SK-N-MC (cell line): ENCODE data around the gene SDR42E2.

Experiments
- EZH2 ChIP-seq: fragments of 200-600 bp; sonication (generic); IDR thresholded peaks from one replicate; pipeline ENCODE4 v1.6.1; 2017; ENCODE audit warnings: antibody characterized with exemption
- FOXP2 ChIP-seq: optimal IDR thresholded peaks from 2 replicates; pipeline ENCODE3; 2011; ENCODE audit warnings: mild to moderate bottlenecking, moderate library complexity; ENCODE audit not compliant: insufficient read depth; ENCODE audit errors: extremely low read length, control extremely low read depth
- POLR2AphosphoS5 ChIP-seq: IDR thresholded peaks from 2 replicates; pipeline ENCODE4 v1.6.1; 2012; ENCODE audit warnings: mild to moderate bottlenecking, low read depth, low read length, borderline replicate concordance

- TF ChIP-seq EZH2 (no peak), POLR2AphosphoS5 (no peak), FOXP2 (no peak)
Observed at GRCh38 chr16:22177968-22178930, 15.9 kb downstream of the SDR42E2 start.
